WERI-Rb-1 (cell line): ENCODE measurements around the gene HTT-AS.

ENCODE experiments used
- DNase-seq: peaks from one replicate; pipeline ENCODE4 v3.0.0-alpha.2; 2020
- H3K27ac ChIP-seq: fragments of 250-450 bp; sonication (Bioruptor Pico); 2 replicates; pipeline ENCODE4 v1.5.1; 2020; ENCODE audit warnings: mild to moderate bottlenecking, moderate library complexity
- H3K27me3 ChIP-seq: fragments of 250-450 bp; sonication (Bioruptor Pico); 2 replicates; pipeline ENCODE4 v1.5.1; 2021; ENCODE audit warnings: mild to moderate bottlenecking, low read depth, moderate library complexity; ENCODE audit not compliant: insufficient read depth, severe bottlenecking
- H3K36me3 ChIP-seq: fragments of 250-450 bp; sonication (Bioruptor Pico); 2 replicates; pipeline ENCODE4 v1.5.1; 2020; ENCODE audit warnings: mild to moderate bottlenecking, moderate library complexity
- H3K4me3 ChIP-seq: 2 replicates; pipeline ENCODE4 v1.5.1; 2011; ENCODE audit warnings: low read depth, mild to moderate bottlenecking, control low read depth, low read length
- H3K9me3 ChIP-seq: fragments of 250-450 bp; sonication (Bioruptor Pico); 2 replicates; pipeline ENCODE4 v1.5.1; 2021; ENCODE audit warnings: mild to moderate bottlenecking, moderate library complexity; ENCODE audit not compliant: severe bottlenecking
- TF ChIP-seq, protein P1 (sequence below): IDR thresholded peaks from 2 replicates; pipeline ENCODE4 v1.5.1; 2011; ENCODE audit warnings: low read depth, mild to moderate bottlenecking, control low read depth, inconsistent platforms, low read length

HTT-AS gene

DNA sequence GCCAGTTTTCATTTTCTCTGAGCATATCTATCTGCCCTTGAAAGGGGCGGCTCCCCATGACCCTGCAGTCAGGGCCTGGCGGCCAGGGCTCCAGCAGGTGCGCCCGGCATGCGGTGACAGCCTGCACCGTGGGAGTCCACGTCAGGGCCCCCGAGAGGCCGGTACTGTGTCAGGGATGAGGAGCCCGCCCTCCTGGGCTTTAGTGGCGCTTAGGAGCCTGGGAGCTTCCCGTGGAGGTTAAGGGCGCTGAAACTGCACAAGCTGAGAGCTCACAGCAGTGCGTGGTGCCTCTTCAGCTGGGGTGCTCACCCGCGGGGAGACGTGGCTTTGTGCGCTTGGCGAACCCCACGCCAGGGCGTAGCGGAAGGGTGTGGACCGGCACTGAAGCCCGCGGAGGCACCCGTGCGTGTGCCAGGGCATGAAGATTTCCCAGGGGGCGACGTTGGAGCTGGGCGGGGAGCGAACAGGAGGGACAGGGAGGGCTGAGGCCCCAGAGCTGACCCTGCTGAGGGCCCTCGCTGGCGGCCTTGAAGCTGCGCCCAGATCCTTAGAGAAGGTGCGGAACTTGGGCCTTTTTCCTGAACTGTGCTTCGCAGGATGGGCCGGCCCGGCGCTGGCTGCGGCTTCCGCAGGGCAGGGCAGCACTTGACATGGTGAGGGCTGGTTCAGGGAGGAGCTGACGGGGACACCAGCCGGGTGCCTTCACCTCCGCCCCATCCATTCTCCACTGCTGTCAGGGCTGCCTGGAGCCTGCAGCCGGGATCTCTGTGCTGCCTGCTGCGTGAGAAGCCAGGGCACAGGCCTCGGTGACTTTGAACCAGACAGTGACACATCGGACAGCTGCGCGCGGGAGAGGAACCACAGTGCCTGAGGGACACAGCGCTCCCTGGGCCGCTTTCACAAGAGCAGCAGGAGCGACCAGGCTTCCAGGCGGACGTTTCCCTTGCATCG, 32.9 kb downstream of the HTT-AS start:
- DNase-seq = no peak
- H3K27ac ChIP-seq = no peak overlapping the region
- H3K36me3 ChIP-seq = no peaks in the 10 kb centered on the region
- H3K4me3 ChIP-seq = no peak overlapping the region
- H3K27me3 ChIP-seq = no peaks in the 10 kb centered on the region
- no peaks in the 10 kb centered on the region for H3K9me3 ChIP-seq
- TF ChIP-seq, protein P1, sequence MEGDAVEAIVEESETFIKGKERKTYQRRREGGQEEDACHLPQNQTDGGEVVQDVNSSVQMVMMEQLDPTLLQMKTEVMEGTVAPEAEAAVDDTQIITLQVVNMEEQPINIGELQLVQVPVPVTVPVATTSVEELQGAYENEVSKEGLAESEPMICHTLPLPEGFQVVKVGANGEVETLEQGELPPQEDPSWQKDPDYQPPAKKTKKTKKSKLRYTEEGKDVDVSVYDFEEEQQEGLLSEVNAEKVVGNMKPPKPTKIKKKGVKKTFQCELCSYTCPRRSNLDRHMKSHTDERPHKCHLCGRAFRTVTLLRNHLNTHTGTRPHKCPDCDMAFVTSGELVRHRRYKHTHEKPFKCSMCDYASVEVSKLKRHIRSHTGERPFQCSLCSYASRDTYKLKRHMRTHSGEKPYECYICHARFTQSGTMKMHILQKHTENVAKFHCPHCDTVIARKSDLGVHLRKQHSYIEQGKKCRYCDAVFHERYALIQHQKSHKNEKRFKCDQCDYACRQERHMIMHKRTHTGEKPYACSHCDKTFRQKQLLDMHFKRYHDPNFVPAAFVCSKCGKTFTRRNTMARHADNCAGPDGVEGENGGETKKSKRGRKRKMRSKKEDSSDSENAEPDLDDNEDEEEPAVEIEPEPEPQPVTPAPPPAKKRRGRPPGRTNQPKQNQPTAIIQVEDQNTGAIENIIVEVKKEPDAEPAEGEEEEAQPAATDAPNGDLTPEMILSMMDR = no peak

DNA sequence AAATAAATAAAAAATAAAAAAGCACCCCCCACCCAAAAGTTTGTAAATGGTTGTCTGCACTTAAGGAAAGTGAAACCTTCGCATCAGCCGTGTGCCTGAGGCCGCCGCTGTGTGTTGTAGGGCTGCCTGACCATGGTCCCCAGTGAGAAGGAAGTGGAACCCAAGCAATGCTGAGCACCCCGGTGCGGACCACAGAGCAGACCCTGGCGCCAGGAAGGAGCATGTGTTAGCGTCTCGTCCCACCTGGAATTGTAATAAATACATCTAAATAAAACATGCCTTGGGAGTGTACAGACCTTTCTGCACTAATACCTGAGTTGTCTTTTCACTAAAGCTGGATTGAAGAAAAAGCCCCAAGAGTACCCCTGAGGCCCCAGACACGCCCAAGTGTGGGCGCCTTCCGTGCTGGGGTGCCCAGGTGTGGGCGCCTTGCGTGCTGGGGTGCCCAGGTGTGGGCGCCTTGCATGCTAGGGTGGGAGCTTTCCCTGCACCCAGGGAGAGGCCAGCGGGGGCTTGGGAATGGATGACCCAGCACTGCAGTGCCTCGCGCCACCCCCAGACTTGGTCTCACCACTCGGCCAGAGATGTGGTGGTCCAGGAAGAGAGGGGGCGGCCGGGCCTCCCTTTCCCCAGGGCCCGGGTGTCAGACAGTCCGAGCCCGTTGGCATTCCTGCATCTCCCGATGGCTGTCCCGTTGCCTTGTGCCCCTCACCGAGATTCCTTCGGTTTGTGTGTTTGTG, 33.7 kb downstream of the HTT-AS start:
- TF ChIP-seq, protein P1 = no peak
- Histone ChIP-seq H3K36me3 (no peaks in the 10 kb centered on the region), H3K4me3 (no peak overlapping the region), H3K9me3 (no peaks in the 10 kb centered on the region), H3K27ac (no peak overlapping the region), H3K27me3 (no peaks in the 10 kb centered on the region)
- DNase-seq = no peak

DNA sequence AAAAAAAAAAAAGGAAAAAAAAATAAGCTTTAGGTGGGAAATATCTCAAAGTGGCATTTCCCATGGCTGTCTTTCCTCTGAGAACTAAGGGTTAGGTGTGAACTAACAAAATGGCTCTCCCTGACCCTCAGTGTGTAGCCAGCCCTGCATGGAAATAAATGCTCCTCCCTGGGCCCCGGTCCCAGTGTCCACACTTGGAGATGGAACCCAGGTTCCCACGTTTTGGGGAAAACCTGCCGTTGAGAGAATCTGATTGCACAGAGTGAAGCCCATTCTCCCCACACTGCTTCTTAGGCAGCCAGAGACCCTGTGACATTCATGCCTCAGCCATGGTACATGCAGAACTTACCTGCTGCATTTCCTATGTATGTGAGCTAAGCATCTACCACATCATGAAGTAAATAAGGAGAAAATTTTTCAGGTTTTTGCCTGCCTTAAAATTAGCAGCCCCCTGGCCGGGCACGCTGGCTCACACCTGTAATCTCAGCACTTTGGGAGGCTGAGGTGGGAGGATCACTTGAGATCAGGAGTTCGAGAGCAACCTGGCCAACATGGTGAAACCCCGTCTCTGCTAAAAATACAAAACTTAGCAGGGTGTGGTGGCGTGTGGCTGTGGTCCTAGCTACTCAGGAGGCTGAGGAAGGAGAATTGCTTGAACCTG, 34.5 kb downstream of the HTT-AS start:
- DNase-seq = no peak
- Histone ChIP-seq H3K27ac (no peak overlapping the region), H3K27me3 (no peaks in the 10 kb centered on the region), H3K36me3 (no peaks in the 10 kb centered on the region), H3K9me3 (no peaks in the 10 kb centered on the region), H3K4me3 (no peak overlapping the region)
- TF ChIP-seq, protein P1 = no peak

GRCh38 chr4:3037957-3038461, 36.3 kb downstream of the HTT-AS start:
- H3K9me3 ChIP-seq = no peaks in the 10 kb centered on the region
- no peaks in the 10 kb centered on the region for H3K36me3 ChIP-seq
- H3K27ac ChIP-seq = no peak overlapping the region
- no peak for DNase-seq
- TF ChIP-seq, protein P1 = no peak
- H3K4me3 ChIP-seq = no peak overlapping the region
- no peaks in the 10 kb centered on the region for H3K27me3 ChIP-seq

DNA sequence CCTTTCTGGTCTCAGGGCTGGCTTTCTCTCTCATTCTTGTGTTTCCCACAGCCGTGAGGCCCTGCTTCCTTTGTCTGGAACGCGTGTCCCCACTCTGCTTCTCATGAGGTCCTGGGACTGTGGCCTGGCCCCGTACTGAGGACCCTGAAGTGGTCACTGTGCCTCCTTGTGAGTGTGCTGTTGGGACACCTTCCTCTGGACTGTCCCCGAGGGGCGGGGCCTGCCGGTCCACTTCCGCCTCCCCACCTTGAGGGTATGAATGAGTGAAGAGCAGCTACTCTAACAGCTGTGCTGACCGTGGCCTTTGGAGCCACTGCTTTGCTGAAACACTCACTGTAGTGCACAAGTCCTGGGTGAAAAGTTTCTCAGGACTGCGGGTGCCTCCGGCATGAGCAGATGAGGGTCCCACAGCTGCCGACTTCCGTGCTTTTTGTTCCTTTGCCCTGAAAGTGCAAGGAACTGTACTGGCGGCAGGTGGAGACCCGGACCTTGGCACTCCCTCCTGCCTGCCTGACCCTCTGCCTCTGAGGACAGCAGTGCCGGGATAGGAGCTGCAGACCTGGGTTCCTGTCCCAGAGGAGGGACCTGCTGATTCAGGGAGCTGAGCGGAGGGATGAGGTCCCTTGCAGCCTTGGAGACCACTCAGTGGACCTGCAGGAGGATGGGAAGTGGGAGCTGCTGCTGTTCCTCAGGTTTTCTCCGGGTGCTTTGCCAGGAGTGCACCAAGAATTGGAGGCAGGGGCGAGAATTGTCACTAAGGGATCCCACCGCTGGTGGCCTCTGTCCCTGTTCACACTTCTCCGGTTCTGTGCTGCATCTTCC, 38.0 kb downstream of the HTT-AS start:
- TF ChIP-seq, protein P1 = no peak
- H3K9me3 ChIP-seq = no peaks in the 10 kb centered on the region
- no peak overlapping the region for H3K4me3 ChIP-seq
- no peak overlapping the region for H3K27ac ChIP-seq
- no peaks in the 10 kb centered on the region for H3K27me3 ChIP-seq
- no peaks in the 10 kb centered on the region for H3K36me3 ChIP-seq
- DNase-seq = peak; percentile 25
